GM19035 (cell line): ENCODE results near the gene CYP3A5.
"Not testable (repeated sequence)": the region's sequence is repeated elsewhere in the genome, so short reads cannot be mapped to it uniquely, and the experiment has no call there.

Source experiments
- ATAC-seq: cut with Tn5 transposase; IDR thresholded peaks from one replicate; pipeline ENCODE4 v1.9.1; 2021; ENCODE audit not compliant: unreplicated experiment

Gene CYP3A5

DNA sequence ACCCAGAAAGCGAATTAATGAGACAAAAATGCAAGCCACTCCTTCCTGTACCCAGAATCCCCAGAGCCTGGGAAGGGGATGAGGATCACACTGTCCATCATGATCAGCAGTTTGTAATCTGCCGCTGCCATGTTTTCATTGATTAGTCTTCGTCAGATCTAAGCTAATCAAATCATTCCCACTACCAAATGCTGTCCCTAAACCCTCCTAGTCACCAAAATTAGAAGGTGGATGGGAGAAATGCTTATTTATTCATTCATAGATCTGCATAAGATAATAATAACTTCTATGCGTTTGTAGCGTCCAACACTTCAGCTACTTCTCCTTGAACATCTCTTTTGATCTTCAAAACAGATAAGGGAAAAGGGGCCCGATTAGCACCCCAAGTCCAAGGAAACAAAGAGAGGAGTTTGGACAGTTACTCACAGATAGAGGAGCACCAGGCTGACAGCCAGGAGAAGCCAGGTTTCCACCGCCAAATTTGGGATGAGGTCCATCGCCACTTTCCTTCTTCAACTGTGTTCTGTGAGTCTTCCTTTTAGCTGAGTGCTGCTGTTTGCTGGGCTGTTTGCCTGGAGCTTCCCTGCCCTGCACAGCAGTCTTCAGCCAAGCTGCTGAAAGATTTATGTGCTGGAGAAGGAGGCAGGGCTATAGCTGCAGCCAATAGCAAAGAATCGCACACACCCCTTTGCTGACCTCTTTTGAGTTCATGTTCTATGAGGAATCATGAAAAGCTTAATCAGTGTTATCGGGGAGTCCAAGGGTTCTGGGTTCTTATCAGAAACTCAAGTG is at the start of gene CYP3A5:
Gene CYP3A5 (minus strand): TSS at position 597 of the 792 bp plus-strand sequence. CDS start 100 bp downstream, at position 497.
- no peak for ATAC-seq

DNA sequence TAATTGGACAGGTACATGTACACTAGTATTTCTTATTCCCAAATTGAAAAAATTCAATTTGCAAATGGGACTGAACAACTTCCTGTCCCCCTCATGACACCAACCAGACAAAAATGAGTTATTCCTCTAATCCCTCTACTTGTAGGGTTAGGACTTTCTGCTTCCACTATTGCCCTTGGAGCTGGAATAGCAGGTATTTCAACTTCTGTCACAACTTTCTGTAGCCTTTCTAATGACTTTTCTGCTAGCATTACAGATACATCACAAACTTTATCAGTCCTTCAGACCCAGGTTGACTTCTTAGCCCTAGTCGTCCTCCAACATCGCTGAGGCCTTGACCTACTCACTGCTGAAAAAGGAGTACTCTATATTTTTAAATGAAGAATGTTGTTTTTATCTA is 48.8 kb upstream of the CYP3A5 start:
- no peak for ATAC-seq

DNA sequence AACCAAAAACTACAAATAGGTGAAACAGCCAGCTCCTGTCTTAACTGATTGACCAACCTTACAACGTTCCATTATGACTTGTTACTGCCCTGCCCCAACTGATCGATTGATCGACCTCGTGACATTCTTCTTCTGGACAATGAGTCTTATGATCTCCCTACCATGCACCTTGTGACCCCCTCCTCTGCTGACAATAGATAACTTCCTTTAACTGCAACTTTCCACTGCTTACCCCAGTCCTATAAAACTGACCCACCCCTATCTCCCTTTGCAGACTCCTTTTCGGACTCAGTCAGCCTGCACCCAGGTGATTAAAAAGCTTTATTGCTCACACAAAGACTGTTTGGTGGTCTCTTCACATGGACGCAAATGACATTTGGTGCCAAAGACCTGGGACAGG is 43.4 kb upstream of the CYP3A5 start:
- ATAC-seq, result not testable (repeated sequence)

DNA sequence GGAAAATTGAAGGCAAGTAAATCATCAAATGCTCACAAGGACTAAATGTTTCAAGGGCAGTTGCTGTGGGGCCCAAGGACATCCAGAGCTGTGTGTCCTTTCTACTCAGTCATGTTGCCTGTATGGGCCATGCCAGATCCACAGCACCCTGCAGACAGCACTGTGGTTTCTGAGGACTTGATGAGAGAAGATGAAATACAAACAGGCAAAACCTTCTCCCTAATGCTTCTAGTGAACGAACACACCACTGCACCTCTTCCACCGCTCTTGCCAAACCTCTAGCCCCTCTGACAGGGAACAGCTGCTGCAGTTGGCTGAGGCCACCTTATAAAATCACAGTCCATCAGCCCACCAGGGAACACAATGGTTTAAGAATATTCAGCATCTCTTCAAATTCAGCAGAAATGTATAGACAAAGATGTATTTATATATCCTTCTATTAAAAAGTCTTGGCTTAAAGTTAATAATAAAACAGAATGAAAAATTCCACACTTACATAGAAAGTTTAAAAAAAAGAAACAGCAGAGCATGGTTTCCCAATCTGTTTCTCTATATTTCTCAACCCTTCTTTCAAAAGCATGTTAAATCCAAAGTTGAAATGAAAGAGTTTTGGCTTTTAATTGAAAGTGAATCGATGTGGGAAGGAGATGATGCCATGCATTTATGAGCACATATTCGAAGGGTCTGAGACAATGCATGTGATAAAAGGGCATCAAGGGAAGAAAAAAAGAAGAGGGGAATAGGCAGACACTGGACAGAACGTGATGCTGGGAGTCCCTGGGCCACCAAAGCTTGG is 41.2 kb upstream of the CYP3A5 start:
- ATAC-seq, result no peak

DNA sequence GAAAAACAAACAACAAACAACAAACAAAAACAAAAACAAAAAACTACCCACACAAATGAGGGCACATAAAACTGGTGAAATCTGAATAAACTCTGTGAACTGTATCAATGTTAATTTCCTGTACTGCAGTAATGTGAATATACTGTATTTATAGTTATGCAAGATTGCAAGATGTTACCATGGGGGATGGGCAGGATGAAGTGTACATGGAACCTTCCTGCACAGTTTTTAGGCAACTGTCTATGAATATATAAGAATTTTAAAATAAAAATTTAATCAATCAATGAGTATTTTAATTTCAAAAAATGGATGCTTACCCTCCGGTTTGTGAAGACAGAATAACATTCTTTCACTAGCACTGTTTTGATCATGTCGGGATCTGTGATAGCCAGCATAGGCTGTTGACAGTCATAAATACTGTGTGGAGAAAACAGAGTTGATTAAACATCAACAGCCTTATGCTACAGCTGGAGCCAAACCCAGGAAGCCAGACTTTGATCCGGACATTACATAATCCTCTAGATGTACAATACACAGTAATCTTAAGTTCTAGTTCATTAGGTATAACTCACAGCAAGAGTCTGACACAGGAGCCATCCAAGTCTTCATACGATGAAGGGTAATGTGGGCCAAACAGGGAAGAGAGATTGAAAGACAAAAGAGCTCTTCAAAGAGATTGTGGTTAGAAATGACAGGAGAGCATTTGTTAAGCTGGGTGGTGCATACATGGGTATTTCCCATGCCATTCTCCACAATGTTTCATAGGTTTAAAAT is 40.4 kb upstream of the CYP3A5 start:
- no peak for ATAC-seq

DNA sequence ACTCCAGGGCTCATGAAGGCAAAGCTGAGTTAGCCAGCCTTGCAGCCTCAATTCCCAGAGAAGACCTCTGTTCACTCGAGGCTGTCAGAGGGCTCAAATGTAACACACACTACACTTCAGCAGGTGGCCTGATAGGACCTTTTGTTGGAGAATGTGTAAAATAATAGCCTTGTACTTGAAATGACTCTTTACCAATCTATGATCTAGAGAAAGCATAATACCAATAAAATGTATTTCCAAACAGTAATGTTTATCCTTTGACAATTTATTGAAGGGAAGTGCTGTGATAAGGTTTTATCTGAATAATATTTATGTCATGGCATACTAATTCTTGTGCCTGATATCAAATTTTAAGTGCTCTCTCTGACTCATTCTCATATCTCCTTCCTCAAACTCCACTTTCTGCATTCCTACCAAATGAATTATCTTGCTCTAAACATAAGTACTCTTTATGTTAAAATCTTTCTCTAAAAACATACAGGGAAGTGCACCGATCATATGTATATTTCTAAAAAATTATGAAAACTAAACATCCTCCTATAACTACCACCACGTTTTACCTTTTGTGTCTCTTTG is 34.3 kb upstream of the CYP3A5 start:
- ATAC-seq, result no peak

DNA sequence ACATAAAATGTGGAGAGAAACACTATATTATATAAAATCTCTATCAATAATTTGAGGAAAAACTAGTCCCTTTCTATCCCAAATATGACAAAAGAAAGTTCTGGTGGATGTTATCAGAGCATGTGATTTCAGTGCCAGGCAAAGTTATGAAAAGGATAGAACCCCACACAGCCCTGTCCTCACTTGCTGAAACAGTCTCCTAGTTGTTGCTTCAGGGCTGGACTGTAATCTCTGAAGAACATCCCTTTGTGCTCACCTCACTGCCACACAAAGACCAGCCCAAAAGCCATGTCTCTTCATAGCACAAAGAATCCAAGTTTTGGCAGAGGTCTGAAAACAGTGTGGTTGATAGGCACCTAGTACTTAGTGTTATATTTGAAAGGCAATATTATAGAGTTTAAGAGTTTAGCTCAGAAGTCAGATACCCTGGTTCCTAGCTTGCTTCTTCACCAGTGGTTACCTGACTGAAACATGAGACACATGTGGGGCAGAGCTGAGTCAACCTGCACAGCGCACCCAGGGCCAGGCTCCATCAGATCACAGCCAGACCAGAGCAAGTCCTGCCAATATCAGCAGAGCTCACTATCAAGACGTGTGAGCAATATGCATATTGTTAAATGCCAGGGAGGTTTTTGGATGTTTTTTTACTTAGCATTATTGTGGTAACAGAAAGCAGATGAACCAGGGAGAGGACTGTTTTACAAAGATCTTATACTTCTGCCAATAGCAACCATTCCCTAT is 30.2 kb upstream of the CYP3A5 start:
- no peak for ATAC-seq

DNA sequence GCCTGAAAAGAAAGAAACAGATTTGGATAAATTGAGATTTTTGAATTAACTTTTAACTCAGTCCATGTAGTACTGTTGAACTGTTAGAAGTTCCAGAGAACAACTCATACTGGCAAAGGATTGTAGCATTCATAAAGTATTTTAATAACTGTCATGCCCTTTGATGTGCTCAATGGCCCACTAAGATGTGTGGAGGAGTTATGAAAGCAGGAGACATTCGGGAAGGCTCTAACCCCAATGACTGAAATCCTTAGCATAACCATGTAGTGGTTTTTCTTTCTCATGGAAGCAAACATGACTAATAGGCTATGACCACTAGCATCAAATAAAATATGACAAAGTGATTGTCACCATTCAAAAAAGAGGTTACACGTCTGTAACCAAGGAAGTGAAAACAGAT is 29.5 kb upstream of the CYP3A5 start:
- ATAC-seq, result no peak

DNA sequence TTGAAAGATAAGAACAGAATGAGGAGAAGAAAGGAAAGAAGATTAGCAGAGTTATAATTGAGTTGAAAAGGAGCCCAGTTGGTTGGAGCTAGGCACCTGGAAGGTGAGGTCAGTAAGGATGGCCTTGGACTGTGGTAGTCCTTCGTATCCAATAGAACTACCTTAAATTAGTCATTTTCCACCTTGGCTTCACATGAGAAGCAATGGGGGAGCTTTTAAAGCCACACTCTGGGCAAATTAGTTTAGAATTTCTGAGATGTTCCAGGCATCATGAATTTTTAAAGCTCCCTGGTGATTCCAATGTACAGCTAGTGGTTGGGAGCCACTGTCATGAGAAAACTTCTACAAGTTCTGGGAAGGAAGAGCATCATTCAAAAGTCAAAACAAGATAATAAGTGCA is 27.3 kb upstream of the CYP3A5 start:
- no peak for ATAC-seq

DNA sequence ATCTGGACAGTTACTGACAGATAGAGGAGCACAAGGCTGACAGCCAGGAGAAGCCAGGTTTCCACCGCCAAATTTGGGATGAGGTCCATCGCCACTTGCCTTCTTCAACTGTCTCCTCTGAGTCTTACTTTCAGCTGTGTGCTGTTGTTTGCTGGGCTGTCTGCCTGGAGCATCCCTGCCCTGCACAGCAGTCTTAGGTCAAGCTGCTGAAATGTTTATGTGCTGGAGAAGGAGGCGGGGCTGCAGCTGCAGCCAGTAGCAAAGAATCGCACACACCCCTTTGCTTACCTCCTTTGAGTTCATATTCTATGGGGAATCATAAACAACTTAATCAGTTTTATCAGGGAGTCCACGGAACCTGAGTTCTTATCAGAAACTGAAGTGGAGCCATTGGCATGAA is 20.1 kb upstream of the CYP3A5 start:
- ATAC-seq, result no peak

DNA sequence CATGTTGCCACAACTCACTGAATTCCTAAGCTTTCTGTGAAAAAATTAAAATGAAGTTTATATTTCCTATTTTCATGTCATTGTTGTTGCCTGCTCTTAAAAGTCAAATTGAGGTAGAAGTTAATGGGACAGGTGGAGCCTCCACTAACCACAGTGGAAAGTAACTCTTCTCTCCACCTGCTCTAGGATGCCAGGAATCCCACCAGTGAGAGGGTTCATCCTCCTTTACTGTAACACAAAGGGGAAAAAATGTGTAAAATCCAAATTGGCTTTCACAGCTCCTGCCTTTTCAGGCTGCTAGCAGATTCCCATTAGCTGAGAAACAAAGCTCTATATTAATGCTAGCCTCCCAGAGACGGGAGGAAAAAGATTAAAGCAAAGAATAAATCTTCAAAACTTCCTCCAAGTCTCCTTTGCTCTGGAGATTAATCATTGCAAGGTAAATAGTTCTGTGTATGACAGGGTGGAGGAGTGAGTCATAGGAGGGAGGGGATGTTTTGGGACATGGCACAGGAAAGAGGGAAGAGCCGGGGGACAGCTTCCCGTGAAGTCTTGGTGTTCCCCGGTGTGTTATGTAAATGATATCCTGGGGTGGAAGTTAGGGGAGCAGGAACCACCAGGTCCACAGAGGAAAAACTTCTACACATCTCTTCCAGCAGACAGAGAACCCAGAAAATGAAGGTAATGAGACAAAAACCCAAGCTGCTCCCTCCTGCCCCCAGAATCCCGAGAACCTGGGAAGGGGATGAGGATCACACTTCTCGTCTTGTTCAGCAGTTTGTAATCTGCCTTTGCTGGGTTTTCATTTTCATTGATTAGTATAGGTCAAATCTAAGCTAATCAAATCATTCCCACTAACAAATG is 19.3 kb upstream of the CYP3A5 start:
- ATAC-seq, result not testable (repeated sequence)

DNA sequence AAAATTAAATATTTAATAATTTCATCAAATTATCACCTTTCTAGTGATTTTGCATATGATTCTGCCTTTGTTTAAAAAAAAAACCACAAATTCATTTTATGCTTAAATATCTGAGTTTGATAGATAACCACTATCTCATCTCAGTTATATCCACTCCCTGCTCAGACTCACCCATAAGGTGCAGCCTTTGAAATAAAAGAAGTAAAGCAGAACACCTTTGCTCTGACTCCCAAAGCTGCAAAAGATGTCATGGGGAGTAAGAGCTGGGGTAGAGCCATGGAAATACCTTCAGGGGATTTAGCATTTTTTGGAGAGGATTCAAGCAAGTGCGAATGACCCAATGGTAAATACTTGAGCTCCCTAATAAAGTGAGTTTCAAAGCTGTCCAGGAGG is 15.1 kb upstream of the CYP3A5 start:
- ATAC-seq, result no peak

DNA sequence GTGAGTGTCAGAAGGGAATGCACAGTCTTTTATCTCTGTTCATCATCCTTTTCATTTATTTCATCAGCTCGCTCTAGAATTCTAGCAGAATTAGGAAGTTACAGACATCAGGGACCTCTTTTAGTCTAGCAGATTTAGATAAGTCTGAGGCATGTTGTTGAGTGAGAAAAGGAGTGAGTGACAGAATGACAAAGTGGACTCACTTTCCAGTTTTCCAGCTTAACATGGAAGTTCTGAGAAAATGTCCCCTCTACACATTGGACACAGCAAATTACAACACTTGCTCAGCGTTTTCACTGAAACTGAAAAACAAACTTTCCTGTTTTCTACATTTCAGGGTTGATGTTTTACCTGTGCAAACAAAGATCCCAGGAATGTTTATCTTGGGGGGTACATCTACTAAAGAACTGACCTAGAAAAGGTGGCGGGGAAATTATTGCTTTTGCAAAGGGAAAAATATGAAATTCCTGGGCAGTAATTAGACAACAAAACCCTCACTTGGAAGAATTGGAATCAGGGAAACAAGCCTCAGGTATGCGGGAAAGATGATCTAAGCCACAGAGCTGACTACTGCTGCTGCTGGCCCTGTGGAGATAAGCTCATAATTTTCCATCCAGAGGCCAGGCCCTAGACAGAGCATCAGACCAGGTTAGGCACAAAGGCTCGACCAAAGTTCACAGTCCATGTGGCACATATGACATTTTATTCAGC is 14.6 kb upstream of the CYP3A5 start:
- ATAC-seq, result no peak

DNA sequence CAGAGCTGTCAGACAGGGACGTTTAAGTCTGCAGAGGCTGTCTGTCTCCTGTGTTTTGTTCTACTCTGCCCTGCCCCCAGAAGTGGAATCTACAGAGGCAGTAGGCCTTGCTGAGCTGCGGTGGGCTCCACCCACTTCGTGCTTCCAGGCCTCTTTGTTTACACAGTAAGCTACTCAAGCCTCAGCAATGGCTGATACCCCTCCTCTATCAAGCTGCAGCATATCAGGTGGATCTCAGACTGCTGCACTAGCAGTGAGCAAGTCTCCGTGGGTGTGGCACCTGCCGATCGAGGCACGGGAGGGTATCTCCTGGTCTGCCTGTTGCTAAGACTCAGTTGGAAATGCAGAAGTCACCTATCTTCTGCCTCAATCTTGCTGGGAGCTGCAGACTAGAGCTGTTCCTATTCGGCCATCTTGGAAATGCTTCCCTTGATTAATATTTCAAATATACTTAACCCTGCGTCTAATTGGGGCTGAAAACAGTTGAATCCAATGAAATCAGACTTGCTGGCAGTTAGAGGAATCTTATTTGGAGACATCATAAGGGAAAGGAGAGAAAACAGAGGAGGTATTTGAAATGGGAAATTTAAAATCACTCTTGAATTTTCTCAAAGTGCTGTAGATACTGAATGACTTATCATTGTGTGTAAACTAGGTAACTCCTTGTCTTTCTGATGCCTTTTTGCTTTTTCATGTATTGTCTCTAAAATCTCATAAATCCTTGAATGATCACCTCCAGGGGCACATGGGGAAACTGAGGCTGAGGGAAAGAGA is 13.8 kb upstream of the CYP3A5 start:
- no peak for ATAC-seq

DNA sequence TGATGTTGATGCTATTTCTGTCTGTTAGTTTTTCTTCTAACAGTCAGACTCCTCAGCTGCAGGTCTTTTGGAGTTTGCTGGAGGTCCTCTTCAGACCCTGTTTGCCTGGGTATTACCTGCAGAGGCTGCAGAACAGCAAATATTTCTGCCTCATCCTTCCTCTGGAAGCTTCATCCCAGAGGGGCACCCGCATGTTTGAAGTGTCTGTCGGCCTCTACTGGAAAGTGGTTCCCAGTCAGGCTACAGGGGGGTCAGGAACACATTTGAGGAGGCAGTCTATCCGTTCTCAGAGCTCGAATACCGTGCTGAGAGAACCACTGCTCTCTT is 13.3 kb upstream of the CYP3A5 start:
- no peak for ATAC-seq

DNA sequence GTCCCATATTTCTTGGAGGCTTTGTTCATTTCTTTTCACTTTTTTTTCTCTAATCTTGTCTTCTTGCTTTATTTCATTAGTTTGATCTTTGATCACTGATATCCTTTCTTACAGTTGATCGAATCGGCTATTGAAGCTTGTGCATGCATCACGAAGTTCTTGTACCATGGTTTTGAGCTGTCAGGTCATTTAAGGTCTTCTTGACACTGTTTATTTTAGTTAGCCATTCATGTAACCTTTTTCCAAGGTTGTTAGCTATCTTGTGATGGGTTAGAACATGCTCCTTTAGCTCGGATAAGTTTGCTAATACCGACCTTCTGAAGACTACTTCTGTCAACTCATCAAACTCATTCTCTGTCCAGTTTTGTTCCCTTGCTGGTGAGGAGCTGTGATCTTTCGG is 12.8 kb upstream of the CYP3A5 start:
- ATAC-seq, result not testable (repeated sequence)

DNA sequence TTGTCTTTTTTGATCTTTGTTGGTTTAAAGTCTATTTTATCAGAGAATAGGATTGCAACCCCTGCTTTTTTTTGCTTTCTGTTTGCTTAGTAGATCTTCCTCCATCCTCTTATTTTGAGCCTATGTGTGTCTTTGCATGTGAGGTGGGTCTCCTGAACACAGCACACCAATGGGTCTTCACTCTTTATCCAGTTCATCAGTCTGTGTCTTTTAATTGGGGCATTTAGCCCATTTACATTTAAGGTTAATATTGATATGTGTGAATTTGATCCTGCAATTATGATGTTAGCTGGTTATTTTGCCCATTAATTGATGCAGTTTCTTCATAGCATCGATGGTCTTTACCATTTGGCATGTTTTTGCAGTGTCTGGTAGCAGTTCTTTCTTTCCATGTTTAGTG is 11.9 kb upstream of the CYP3A5 start:
- ATAC-seq, result not testable (repeated sequence)

DNA sequence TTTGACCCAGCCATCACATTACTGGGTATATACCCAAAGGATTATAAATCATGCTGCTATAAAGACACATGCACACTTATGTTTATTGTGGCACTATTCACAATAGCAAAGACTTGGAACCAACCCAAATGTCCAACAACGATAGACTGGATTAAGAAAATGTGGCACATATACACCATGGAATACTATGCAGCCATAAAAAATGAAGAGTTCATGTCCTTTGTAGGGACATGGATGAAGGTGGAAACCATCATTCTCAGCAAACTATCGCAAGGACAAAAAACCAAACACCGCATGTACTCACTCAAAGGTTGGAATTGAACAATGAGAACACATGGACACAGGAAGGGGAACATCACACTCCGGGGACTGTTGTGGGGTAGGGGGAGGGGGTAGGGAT is 11.1 kb upstream of the CYP3A5 start:
- ATAC-seq, result not testable (repeated sequence)
